AG10803 (cell line): ENCODE results near the gene PLCB1.

ENCODE experiments used
- DNase-seq: peaks from one replicate; pipeline ENCODE4 v3.0.0; 2010; ENCODE audit warnings: low read depth
- H3K4me3 ChIP-seq: 2 replicates; pipeline ENCODE4 v1.5.1; 2011; ENCODE audit warnings: mild to moderate bottlenecking, low read length, control low read depth
- TF ChIP-seq, protein P1 (sequence below): conservative IDR thresholded peaks from 2 replicates; pipeline ENCODE4 v1.5.1; 2011; ENCODE audit warnings: mild to moderate bottlenecking, low read length, control low read depth, inconsistent platforms

PLCB1 gene

GRCh38 chr20:8471465-8471864 lies 339.4 kb downstream of the PLCB1 start:
- TF ChIP-seq, protein P1, sequence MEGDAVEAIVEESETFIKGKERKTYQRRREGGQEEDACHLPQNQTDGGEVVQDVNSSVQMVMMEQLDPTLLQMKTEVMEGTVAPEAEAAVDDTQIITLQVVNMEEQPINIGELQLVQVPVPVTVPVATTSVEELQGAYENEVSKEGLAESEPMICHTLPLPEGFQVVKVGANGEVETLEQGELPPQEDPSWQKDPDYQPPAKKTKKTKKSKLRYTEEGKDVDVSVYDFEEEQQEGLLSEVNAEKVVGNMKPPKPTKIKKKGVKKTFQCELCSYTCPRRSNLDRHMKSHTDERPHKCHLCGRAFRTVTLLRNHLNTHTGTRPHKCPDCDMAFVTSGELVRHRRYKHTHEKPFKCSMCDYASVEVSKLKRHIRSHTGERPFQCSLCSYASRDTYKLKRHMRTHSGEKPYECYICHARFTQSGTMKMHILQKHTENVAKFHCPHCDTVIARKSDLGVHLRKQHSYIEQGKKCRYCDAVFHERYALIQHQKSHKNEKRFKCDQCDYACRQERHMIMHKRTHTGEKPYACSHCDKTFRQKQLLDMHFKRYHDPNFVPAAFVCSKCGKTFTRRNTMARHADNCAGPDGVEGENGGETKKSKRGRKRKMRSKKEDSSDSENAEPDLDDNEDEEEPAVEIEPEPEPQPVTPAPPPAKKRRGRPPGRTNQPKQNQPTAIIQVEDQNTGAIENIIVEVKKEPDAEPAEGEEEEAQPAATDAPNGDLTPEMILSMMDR = no peak
- DNase-seq = no peak
- H3K4me3 ChIP-seq = no peak overlapping the region

- peak; percentile 24 for DNase-seq
- TF ChIP-seq, protein P1 = no peak
- H3K4me3 ChIP-seq = no peak overlapping the region
Observed at GRCh38 chr20:8473459-8473858, 341.4 kb downstream of the PLCB1 start.

GRCh38 chr20:8474027-8474668 lies 342.1 kb downstream of the PLCB1 start:
- no peak overlapping the region for H3K4me3 ChIP-seq
- DNase-seq = no peak
- TF ChIP-seq, protein P1 = no peak

DNA sequence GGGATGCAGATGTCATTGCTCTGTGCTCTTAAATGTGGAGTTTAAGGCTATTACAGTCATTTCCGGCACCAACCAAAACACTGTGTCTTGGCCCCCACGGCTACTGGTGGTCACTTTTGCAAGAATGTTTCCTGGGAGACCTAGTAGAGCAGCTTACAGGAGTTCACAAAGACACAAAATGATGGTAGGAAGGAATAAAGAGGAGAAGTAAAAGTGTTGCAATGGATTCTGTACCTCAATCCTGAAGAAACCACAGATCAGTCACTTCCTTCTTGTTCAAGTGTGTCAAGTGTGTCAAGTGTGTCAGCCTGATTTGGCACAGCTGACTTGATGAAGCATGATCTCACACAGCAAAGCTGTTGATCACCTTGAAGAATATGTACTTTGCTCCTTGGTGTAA lies 344.0 kb downstream of the PLCB1 start:
- TF ChIP-seq, protein P1 = no peak
- no peak for DNase-seq
- no peak overlapping the region for H3K4me3 ChIP-seq

- no peak for DNase-seq
- TF ChIP-seq, protein P1 = no peak
- no peak overlapping the region for H3K4me3 ChIP-seq
Observed at GRCh38 chr20:8480597-8480996, 348.5 kb downstream of the PLCB1 start.

DNA sequence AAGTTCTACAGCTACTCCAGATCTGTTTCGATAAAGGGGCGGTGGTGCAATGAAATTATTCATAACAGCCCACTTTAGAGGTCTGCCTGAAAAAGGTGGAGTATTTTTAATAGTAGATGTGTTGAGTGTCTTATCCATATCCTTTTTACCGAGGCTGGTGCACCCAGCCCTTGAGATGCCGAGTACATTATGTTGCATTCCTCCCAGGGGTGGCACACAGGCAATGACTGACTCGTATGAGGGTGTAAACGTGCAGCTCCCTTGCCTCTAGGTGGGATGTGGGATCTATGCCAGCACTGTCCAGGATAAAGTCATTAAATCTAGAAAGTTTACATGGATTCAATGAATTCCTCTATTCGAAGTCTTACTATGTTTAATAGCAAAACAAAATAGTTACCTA lies 355.6 kb downstream of the PLCB1 start:
- H3K4me3 ChIP-seq = no peak overlapping the region
- TF ChIP-seq, protein P1 = no peak
- no peak for DNase-seq

DNA sequence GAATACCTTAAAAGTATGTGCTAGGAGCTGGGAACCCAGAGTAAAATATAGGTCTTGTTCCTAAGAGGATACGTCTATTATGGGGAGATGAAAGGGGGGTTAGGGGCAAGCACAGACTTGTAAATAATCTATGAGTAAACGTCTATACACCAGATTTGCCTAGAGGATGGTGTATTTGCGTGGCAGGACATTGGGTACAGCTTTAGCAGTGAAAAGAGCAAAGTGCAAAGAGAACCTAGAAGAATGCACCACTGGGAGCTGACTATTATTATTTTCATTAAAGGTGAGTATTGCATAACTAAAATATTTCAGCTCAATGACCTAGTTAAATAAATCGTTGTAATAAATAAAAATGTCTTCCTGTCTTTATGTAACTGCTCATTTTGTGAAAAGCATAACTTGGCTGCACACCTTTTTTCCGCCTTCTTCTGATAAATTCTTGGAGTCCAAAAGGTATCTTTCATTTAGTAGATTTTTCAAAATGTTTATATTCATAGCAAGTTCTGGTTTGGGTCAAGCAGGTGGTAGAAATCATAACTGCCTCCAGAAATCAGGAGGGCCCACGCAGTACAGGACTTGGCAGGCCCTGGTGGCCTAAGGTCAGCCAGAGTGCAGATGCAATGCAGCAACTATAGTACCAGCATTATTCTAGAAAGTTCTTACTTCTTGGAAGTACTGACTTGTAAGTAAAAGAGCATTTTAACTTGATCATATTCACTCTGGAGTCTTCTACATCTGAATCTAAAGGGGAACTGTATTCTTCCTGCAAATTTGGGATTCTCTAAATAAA lies 357.2 kb downstream of the PLCB1 start:
- H3K4me3 ChIP-seq = no peak overlapping the region
- TF ChIP-seq, protein P1 = no peak
- DNase-seq = no peak
